Neural crest cell (in vitro differentiated cells): Measurements from ENCODE around the gene QRSL1. TPM values are rescaled to one million over a fixed set of nuclear protein-coding genes. Genes with fewer than 3 reads are reported as not detected.

Experiments used
- DNase-seq: peaks from one replicate; pipeline ENCODE4 v3.0.0; 2021; ENCODE audit warnings: low read depth, mixed read lengths, low spot score
- H3K27ac Mint-ChIP-seq: one replicate; pipeline ENCODE4 v1.8.0; 2021; ENCODE audit warnings: mild to moderate bottlenecking, mixed read lengths; ENCODE audit not compliant: unreplicated experiment
- H3K27me3 Mint-ChIP-seq: 2 replicates; pipeline ENCODE4 v1.8.0; 2021; ENCODE audit warnings: low read depth, mild to moderate bottlenecking, mixed read lengths
- H3K36me3 Mint-ChIP-seq: 2 replicates; pipeline ENCODE4 v1.8.0; 2021; ENCODE audit warnings: low read depth, mild to moderate bottlenecking, mixed read lengths
- H3K4me1 Mint-ChIP-seq: 2 replicates; pipeline ENCODE4 v1.8.0; 2021; ENCODE audit warnings: mixed read lengths
- H3K4me3 Mint-ChIP-seq: one replicate; pipeline ENCODE4 v1.8.0; 2021; ENCODE audit warnings: mild to moderate bottlenecking, mixed read lengths
- H3K9me3 Mint-ChIP-seq: 2 replicates; pipeline ENCODE4 v1.8.0; 2021; ENCODE audit warnings: mixed read lengths
- CTCF ChIP-seq: fragments of 200-600 bp; sonication (generic); conservative IDR thresholded peaks from 2 replicates; pipeline ENCODE4 v1.5.0; 2021; ENCODE audit warnings: antibody characterized with exemption, mild to moderate bottlenecking
- total RNA-seq: library from RNA; stranded (reverse); gene quantifications from 2 replicates; pipeline ENCODE4 v1.2.1, GENCODE V29; 2021

The QRSL1 gene
- total RNA-seq, 1 donor from 2014 or later: 18.4 TPM

GRCh38 chr6:106617857-106618256, 11.5 kb upstream of the QRSL1 start:
- peaks cover 4% of the 10 kb centered on the region for H3K9me3 Mint-ChIP-seq
- no peak for TF ChIP-seq CTCF
- H3K4me1 Mint-ChIP-seq: peaks cover 10% of the 10 kb centered on the region
- H3K27me3 Mint-ChIP-seq: no peaks in the 10 kb centered on the region
- H3K4me3 Mint-ChIP-seq: no peak overlapping the region
- H3K27ac Mint-ChIP-seq: no peak overlapping the region
- no peak for DNase-seq
- H3K36me3 Mint-ChIP-seq: peaks cover 12% of the 10 kb centered on the region

- Mint-ChIP-seq H3K9me3 (peaks cover 7% of the 10 kb centered on the region), H3K4me1 (peaks cover 10% of the 10 kb centered on the region), H3K27ac (no peak overlapping the region), H3K4me3 (no peak overlapping the region), H3K27me3 (no peaks in the 10 kb centered on the region), H3K36me3 (peaks cover 15% of the 10 kb centered on the region)
- TF ChIP-seq CTCF: no peak
- no peak for DNase-seq
Observed at GRCh38 chr6:106618324-106618723, 11.1 kb upstream of the QRSL1 start.

- Mint-ChIP-seq H3K4me3 (no peak overlapping the region), H3K27ac (no peak overlapping the region), H3K27me3 (no peaks in the 10 kb centered on the region), H3K4me1 (peaks cover 10% of the 10 kb centered on the region), H3K36me3 (peaks cover 15% of the 10 kb centered on the region), H3K9me3 (peaks cover 7% of the 10 kb centered on the region)
- no peak for TF ChIP-seq CTCF
- DNase-seq: no peak
Observed at GRCh38 chr6:106619223-106619622, 10.2 kb upstream of the QRSL1 start.

- Mint-ChIP-seq H3K27ac (peak overlapping the region; percentile 44), H3K27me3 (no peaks in the 10 kb centered on the region), H3K9me3 (peaks cover 7% of the 10 kb centered on the region), H3K4me3 (no peak overlapping the region), H3K4me1 (peaks cover 10% of the 10 kb centered on the region), H3K36me3 (peaks cover 15% of the 10 kb centered on the region)
- no peak for DNase-seq
- TF ChIP-seq CTCF: no peak
Observed at GRCh38 chr6:106620931-106621672, 8.3 kb upstream of the QRSL1 start.

- DNase-seq: no peak
- H3K4me1 Mint-ChIP-seq: peaks cover 10% of the 10 kb centered on the region
- peaks cover 7% of the 10 kb centered on the region for H3K9me3 Mint-ChIP-seq
- H3K27ac Mint-ChIP-seq: no peak overlapping the region
- no peak overlapping the region for H3K4me3 Mint-ChIP-seq
- no peak for TF ChIP-seq CTCF
- no peaks in the 10 kb centered on the region for H3K27me3 Mint-ChIP-seq
- peaks cover 15% of the 10 kb centered on the region for H3K36me3 Mint-ChIP-seq
Observed at GRCh38 chr6:106622412-106622811, 7.0 kb upstream of the QRSL1 start.
